SK-N-SH treated with all-trans-retinoic acid at 6 μM for 48 hours (cell line): ENCODE results near the gene RBL2.

Experiments used
- ATAC-seq: fragments of 200-7000 bp; cut with Tn5 transposase; 3 replicates; pipeline ENCODE4 v1.9.1; 2020; ENCODE audit warnings: mild to moderate bottlenecking, moderate library complexity
- ARNTL ChIP-seq: fragments of 450-650 bp; formaldehyde crosslinking; IDR thresholded peaks from 2 replicates; pipeline ENCODE4 v1.5.0; 2020; ENCODE audit warnings: low read depth, mild to moderate bottlenecking, moderate library complexity, borderline replicate concordance
- BACH2 ChIP-seq: fragments of 250-450 bp; sonication (Bioruptor Pico); IDR thresholded peaks from 2 replicates; pipeline ENCODE4 v1.9.0; 2021; ENCODE audit warnings: mild to moderate bottlenecking, borderline replicate concordance
- CREB5 ChIP-seq: fragments of 250-450 bp; sonication (Bioruptor Pico); IDR thresholded peaks from 2 replicates; pipeline ENCODE4 v1.5.1; 2020; ENCODE audit warnings: low read depth, mild to moderate bottlenecking, moderate library complexity
- CSDC2 ChIP-seq: fragments of 250-450 bp; sonication (Bioruptor Pico); IDR thresholded peaks from 2 replicates; pipeline ENCODE4 v1.5.0; 2020; ENCODE audit warnings: mild to moderate bottlenecking, moderate library complexity
- CSRNP3 ChIP-seq: fragments of 250-450 bp; sonication (Bioruptor Pico); IDR thresholded peaks from 2 replicates; pipeline ENCODE4 v1.5.1; 2021; ENCODE audit warnings: mild to moderate bottlenecking, moderate library complexity
- ESRRG ChIP-seq: fragments of 250-450 bp; sonication (Bioruptor Pico); IDR thresholded peaks from 2 replicates; pipeline ENCODE4 v1.6.1; 2021; ENCODE audit warnings: mild to moderate bottlenecking
- GLIS3 ChIP-seq: fragments of 250-450 bp; sonication (Bioruptor Pico); IDR thresholded peaks from 2 replicates; pipeline ENCODE4 v1.5.0; 2020; ENCODE audit warnings: mild to moderate bottlenecking, moderate library complexity
- ISL1 ChIP-seq: fragments of 250-450 bp; sonication (Bioruptor Pico); IDR thresholded peaks from 2 replicates; pipeline ENCODE4 v2.1.2; 2022; ENCODE audit warnings: mild to moderate bottlenecking, moderate library complexity
- OSR1 ChIP-seq: fragments of 250-450 bp; sonication (Bioruptor Pico); IDR thresholded peaks from 2 replicates; pipeline ENCODE4 v1.8.0; 2022; ENCODE audit warnings: moderate library complexity, mild to moderate bottlenecking, inconsistent platforms
- PATZ1 ChIP-seq: fragments of 250-450 bp; sonication (Bioruptor Pico); IDR thresholded peaks from 2 replicates; pipeline ENCODE4 v1.8.0; 2020; ENCODE audit warnings: mild to moderate bottlenecking, moderate library complexity, borderline replicate concordance
- POU6F1 ChIP-seq: fragments of 250-450 bp; sonication (Bioruptor Pico); IDR thresholded peaks from 2 replicates; pipeline ENCODE4 v1.8.0; 2021; ENCODE audit warnings: low read depth, mild to moderate bottlenecking, moderate library complexity, borderline replicate concordance
- RARB ChIP-seq: fragments of 250-450 bp; sonication (Bioruptor Pico); IDR thresholded peaks from 2 replicates; pipeline ENCODE4 v1.8.0; 2021; ENCODE audit warnings: mild to moderate bottlenecking, moderate library complexity
- SNAI2 ChIP-seq: fragments of 250-450 bp; sonication (Bioruptor Pico); IDR thresholded peaks from 2 replicates; pipeline ENCODE4 v1.5.0; 2020; ENCODE audit warnings: mild to moderate bottlenecking, moderate library complexity
- TCF4 ChIP-seq: fragments of 250-450 bp; sonication (Bioruptor Pico); IDR thresholded peaks from 2 replicates; pipeline ENCODE4 v1.8.0; 2021; ENCODE audit warnings: mild to moderate bottlenecking, moderate library complexity, borderline replicate concordance
- TOX ChIP-seq: fragments of 250-450 bp; sonication (Bioruptor Pico); IDR thresholded peaks from 2 replicates; pipeline ENCODE4 v1.8.0; 2021; ENCODE audit warnings: mild to moderate bottlenecking, moderate library complexity, borderline replicate concordance
- TSHZ2 ChIP-seq: fragments of 250-450 bp; sonication (Bioruptor Pico); IDR thresholded peaks from 2 replicates; pipeline ENCODE4 v1.5.0; 2020; ENCODE audit warnings: mild to moderate bottlenecking, moderate library complexity
- ZC3H10 ChIP-seq: fragments of 250-450 bp; sonication (Bioruptor Pico); IDR thresholded peaks from 2 replicates; pipeline ENCODE4 v1.5.1; 2021; ENCODE audit warnings: mild to moderate bottlenecking, moderate library complexity
- ZFP3 ChIP-seq: fragments of 250-450 bp; sonication (Bioruptor Pico); IDR thresholded peaks from 2 replicates; pipeline ENCODE4 v1.5.0; 2020; ENCODE audit warnings: mild to moderate bottlenecking, moderate library complexity
- ZFP30 ChIP-seq: fragments of 450-650 bp; formaldehyde crosslinking; IDR thresholded peaks from 2 replicates; pipeline ENCODE4 v1.5.0; 2022; ENCODE audit warnings: mild to moderate bottlenecking, moderate library complexity
- ZNF70 ChIP-seq: fragments of 450-650 bp; formaldehyde crosslinking; IDR thresholded peaks from 2 replicates; pipeline ENCODE4 v1.5.0; 2020; ENCODE audit warnings: mild to moderate bottlenecking, moderate library complexity
- ZNF8 ChIP-seq: fragments of 450-650 bp; formaldehyde crosslinking; IDR thresholded peaks from 2 replicates; pipeline ENCODE4 v1.5.0; 2020; ENCODE audit warnings: mild to moderate bottlenecking, moderate library complexity

RBL2 gene

GRCh38 chr16:53484542-53484941, 50.3 kb downstream of the RBL2 start:
- no peak for TF ChIP-seq TOX
- TF ChIP-seq ZNF70 (CRISPR knock-in tag), result no peak
- TF ChIP-seq OSR1 (CRISPR knock-in tag), result no peak
- no peak for ATAC-seq

GRCh38 chr16:53486230-53486629, 52.0 kb downstream of the RBL2 start:
- no peak for ATAC-seq
- TF ChIP-seq TOX (no peak), POU6F1 (CRISPR knock-in tag) (no peak), ZFP30 (CRISPR knock-in tag) (no peak), ISL1 (no peak), OSR1 (CRISPR knock-in tag) (no peak), CSRNP3 (CRISPR knock-in tag) (no peak), CREB5 (CRISPR knock-in tag) (no peak), SNAI2 (no peak), TSHZ2 (CRISPR knock-in tag) (no peak), TCF4 (CRISPR knock-in tag) (no peak), ARNTL (no peak), PATZ1 (no peak), ESRRG (CRISPR knock-in tag) (no peak), CSDC2 (CRISPR knock-in tag) (no peak), GLIS3 (CRISPR knock-in tag) (no peak), BACH2 (no peak), ZC3H10 (CRISPR knock-in tag) (no peak), ZFP3 (CRISPR knock-in tag) (no peak)

GRCh38 chr16:53489755-53490154, 55.5 kb downstream of the RBL2 start:
- ATAC-seq, result no peak
- TF ChIP-seq OSR1 (CRISPR knock-in tag) (no peak), ZFP30 (CRISPR knock-in tag) (no peak), BACH2 (no peak), ZNF8 (CRISPR knock-in tag) (no peak), ZNF70 (CRISPR knock-in tag) (no peak), POU6F1 (CRISPR knock-in tag) (no peak), CSRNP3 (CRISPR knock-in tag) (no peak), CSDC2 (CRISPR knock-in tag) (no peak), ISL1 (no peak), ESRRG (CRISPR knock-in tag) (no peak), RARB (CRISPR knock-in tag) (no peak), ZFP3 (CRISPR knock-in tag) (no peak), ARNTL (no peak), TCF4 (CRISPR knock-in tag) (no peak), PATZ1 (no peak)
